HG03139 (cell line): ENCODE data around the gene SLC30A5.
A peak's percentile ranks its signal among the peaks of the same experiment; 100 is the strongest.
"Not testable (repeated sequence)": the region's sequence is repeated elsewhere in the genome, so short reads cannot be mapped to it uniquely, and the experiment has no call there.

ENCODE experiments used
- ATAC-seq: cut with Tn5 transposase; IDR thresholded peaks from one replicate; pipeline ENCODE4 v1.9.1; 2021; ENCODE audit not compliant: unreplicated experiment

The SLC30A5 gene

DNA sequence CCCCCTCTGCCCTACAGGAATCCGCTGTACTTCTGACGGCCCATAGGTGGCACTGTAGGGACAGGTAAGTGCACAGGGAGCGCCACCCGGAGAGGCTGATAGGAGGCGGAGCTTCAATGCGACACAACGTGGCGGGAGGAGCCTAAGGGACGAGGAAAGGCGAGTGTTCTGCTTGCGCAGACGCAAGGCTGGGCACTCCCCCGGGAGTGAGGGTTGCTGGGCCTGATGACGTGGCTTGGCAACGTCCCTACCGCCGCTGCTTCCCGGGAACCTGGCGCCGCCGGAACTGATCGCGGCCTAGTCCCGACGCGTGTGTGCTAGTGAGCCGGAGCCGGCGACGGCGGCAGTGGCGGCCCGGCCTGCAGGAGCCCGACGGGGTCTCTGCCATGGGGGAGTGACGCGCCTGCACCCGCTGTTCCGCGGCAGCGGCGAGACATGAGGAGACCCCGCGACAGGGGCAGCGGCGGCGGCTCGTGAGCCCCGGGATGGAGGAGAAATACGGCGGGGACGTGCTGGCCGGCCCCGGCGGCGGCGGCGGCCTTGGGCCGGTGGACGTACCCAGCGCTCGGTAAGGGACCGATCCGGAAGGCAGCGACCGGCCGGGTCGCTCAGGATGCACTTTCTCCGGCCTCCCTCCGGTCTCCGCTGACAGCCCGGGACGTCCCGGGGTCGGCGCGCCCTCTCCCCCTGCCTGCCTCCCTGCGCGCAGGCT lies at the start of gene SLC30A5:
Gene SLC30A5 (plus strand): TSS at position 244 of the 712 bp plus-strand sequence. CDS start 242 bp downstream, at position 486.
- ATAC-seq = peak; percentile 100

DNA sequence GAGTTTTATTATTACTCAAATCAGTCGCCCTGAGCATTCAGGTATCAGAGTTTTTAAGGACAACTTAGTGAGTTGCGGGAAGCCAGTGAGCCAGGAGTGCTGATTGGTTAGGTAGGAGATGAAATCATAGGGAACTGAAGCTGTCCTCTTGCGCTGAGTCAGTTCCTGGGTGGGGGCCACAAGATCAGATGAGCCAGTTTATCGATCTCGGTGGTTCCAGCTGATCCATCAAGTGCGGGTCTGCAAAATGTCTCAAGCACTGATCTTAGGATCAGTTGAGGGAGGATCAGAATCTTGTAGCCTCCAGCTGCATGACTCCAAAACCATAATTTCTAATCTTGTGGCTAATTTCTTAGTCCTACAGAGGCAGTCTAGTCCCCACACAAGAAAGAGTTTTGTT lies 48.6 kb upstream of the SLC30A5 start:
- ATAC-seq = not testable (repeated sequence)

DNA sequence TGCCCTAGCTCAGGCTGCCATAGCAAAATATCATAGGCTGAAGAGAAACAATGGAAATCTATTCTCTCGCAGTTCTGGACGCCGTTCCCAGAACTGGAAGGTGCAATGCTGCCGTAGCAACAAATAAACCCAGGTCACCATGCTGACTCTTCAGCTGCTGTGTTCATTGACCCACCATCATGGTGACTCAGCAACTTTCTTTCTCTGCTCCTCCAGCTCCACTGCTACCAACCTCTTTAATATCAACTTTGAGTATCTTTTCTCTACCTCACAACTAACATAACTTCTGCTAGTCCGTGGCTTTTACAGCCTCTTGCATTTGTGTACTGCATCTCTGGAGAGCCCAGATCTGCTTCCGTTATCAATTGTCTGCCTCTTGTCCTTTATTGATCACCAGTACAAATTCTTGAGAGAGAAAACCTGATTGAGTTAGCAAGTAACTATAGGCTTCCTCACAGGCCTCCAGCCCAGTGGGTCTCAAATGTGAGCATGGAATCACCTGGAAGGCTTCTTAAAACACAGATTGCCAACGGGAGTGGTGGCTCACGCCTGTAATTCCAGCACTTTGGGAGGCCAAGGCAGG lies 47.3 kb upstream of the SLC30A5 start:
- ATAC-seq = no peak

DNA sequence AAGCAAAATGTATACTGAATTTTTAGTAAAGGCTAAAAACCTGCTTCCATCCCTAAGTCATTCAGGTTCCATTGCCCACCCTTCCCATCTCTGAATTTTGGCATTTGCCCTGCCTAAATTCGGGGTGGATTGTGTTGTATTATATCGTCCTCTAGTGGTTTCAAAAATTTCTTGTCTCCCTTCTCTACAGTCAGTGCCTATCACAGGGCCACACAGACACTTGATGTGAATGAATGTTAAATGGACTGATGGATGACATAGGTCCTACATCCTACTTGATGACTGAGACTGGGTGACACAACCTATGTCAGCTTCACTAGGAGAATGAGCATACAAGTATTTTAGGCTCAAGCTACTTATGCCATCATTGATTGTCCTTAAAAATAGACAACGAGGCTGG lies 45.6 kb upstream of the SLC30A5 start:
- ATAC-seq = no peak

DNA sequence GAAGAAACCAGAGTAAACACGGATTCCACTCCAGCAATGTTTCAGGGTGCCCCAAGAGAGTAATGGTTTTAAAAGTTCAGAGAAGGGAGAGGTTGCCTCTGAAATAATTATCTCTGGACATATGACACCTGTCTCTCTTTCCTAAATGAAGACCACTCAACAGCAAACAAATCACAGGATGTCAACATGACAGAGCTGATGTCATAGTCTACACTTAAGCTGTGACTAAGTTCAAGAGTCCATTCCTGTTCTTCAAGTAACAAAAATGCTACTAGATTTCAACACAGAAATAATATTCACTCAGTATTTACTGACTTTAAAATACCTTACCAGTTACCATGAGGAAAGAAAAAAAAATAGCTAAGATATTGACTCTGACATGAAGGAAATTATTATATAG lies 44.7 kb upstream of the SLC30A5 start:
- no peak for ATAC-seq

DNA sequence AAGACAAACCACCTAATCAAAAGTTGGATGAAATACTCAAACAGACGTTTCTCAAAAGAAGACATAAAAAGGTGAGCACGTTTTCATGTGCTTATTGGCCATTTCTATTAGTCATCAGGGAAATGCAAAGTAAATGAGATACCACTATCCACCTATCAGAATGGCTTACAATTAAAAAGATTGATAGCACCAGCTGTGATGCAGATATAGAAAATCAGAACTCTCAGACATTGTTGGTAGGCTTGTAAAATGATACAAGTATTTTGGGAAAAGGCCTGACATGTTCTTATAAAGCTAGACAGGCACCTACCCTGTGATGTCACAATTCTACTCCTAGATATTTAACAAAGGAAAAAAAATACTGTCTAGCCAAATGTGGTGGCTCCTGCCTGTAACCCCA lies 44.0 kb upstream of the SLC30A5 start:
- ATAC-seq = no peak

DNA sequence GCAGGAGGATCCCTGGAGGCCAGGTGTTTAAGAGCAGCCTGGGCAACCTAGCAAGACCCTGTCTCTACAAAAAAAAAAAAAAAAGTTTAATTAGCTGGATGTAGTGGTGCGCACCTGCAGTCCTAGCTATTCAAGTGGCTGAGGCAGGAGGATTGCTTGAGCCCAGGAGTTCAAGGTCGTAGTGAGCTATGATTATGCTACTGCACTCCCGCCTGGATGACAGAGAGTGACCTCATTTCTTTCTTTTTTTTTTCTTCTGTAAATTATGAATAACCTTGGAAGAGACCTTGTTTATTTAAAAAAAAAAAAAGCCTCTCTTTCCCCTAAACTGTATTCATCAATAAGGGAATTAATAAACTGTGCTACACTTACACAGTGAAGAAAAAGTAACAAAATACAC lies 43.6 kb upstream of the SLC30A5 start:
- ATAC-seq = no peak

DNA sequence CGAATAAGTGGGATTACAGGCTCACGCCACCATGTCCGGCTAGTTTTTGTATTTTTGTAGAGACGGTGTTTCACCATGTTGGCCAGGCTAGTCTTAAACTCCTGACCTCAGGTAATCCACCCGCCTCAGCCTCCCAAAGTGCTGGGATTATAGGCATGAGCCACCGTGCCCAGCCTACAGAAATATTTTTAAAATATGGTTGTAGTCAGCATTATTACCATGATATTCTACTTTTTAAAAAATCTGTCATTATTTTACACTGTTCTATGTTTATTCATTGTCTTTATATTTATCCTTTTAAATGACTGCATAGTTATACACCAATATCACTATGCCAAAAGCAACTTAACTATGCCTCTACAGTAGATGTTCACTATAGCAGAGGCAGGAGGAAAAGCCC lies 41.6 kb upstream of the SLC30A5 start:
- no peak for ATAC-seq

DNA sequence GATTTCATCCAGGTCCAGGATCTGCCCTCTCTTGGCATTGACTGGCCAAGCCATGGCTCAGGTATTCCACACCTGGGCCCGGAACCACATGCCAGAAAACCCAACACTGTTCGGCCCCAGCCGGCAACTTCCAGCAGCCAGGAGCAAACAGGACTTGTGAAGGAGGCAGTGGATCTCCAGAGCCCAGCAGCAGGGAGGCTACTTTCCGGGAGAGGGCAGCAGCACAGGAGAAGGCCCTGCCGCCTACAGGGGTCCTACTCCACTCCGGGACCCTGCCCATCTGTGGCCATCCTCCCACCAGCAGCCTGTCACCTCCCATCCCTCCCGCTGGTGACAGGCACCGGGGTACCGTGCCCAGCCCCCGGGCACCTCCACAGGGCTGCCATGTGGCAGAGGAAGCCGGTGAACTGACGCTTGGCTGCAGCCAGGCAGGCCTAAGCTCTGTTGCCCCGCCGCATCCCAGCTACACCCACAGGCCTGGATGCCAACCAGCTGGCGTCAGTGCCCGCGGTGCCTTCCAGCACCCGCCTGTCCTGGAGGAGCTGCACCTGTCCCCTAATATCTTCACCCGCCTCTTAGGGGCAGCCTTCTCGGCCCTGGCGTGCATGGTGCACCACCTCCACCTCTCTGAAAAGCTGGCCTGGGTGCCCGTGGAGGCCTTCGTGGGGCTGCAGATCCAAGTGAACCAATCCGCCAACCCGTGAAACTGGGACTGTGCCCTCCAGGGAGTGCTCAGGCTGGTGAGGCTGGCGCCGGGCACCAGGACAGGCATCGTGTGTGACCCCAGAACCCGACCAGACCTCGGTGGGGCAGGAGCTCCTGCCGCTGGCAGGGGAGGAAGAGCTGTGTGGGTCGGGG lies 18.9 kb upstream of the SLC30A5 start:
- ATAC-seq = no peak

DNA sequence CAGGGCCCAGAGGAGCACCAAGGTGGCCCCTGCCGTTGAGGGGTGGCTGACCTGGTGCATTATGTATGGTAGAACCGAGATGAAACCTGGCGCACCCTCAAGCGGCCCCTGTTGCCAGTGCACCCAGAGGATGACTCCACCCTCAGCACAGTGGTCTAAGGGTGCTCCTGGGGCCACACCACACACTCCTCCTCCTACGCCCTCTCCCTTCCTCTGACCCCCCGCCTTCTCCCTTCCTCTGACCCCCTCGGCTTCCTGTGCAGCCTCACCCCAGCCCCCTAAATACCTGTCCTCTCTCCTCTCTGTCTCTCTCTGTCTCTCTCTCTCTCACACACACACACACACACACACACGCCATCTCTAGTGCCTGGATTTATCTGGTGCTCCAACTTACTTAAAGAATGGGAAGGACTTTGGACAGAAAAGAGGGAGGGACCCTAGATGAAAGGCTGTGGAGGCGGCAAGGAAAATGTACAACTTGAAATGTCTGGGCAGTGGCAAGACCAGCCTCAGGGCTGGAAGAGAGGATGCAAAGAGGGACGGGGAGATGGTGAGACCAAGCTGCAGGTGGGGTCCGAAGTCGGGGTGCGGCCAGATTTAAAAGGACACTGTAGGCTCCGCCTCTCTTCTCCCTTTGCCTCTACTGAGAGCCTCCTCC lies 18.2 kb upstream of the SLC30A5 start:
- ATAC-seq = no peak

DNA sequence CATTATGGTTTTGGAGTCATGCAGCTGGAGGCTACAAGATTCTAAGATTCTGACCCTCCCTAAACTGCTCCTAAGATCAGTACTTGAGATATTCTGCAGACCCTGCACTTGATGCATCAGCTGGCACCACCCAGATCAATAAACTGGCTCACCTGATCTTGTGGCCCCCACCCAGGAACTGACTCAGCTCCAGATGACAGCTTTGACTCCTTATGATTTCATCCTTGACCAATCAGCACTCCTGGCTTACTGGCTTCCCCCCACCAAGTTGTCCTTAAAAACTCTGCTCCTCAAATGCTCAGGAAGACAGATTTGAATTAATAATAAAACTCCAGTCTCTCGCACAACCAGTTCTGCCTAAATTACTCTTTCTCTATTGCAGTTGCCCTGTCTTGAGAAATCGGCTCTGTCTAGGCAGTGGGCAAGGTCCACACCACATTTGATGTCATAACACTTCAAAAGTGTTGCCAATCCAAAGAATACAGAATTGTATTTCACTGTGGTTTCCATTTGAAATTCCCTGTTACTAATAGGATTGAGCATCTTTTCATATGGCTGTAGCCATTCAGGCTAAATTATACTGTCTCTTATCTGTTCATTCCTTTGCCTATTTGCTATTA lies 14.8 kb upstream of the SLC30A5 start:
- ATAC-seq = no peak

DNA sequence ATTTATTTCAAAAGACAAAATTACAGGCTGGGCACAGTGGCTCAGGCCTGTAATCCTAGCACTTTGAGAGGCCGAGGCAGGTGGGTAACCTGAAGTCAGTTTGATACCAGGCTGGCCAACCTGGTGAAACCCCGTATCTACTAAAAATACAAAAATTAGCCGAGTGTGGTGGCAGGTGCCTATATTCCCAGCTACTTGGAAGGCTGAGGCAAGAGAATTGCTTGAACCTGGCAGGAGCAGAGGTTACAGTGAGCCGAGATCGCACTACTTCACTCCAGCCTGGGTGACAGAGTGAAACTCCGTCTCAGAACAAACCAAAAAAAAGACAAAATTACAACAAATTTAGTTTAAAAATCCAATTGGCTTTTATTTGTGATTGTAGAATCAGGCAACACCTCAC lies 14.3 kb upstream of the SLC30A5 start:
- ATAC-seq = no peak

DNA sequence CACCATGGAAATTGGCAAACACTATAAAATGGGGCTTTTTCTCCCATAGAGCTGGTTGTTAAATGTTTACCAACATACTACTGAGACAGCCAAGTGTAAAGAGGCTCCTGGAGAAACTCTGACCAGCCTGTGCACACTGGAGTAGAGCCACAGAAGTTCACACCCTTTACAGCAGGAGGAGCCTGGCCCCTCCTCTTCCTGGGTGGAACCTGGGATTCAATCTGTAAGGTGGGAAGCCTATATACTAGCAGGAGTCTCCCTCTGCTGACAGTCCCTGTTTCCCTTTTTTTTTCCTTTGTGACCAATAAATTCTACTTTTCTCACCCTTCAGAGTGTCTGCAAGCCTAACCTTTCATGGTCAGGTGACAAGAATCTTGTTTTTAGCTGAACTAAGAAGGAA lies 10.4 kb upstream of the SLC30A5 start:
- ATAC-seq = no peak

DNA sequence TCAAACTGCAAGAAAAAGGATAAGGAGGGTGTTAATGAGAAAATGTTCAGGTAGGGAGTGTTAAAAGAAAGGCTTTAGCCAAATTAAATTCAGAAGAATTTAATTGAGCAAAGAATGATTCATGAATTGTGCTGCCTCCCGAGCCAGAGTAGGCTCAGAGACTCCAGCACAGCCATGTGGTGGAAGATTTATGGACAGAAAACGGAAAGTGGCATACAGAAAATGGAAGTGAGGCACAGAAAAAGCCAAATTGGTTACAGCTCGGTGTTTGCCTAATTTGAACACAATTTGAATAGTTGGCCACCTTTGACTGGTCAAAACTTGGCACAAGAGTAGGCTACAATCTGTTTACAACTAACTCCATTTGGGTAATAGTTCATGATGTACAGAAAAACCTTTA lies 9.6 kb upstream of the SLC30A5 start:
- ATAC-seq = no peak

DNA sequence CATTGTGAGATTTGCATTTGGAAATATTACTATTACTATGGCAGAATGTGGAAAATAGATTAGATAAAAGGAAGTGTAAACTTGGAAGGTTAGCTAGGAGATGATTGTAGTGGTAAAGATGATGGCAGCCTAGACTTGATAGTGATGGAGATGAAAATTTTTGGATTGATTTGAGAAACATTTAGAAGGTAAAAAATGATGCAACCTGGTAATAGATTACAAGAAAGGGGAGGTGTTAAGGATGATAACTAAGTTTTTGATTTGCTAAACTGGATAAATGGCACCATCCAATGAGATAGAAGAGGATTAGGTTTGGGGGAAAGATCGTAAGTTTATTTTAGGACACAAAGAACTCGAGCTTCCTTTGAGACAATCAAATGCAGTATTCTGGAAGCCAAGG lies 8.9 kb upstream of the SLC30A5 start:
- ATAC-seq = no peak

DNA sequence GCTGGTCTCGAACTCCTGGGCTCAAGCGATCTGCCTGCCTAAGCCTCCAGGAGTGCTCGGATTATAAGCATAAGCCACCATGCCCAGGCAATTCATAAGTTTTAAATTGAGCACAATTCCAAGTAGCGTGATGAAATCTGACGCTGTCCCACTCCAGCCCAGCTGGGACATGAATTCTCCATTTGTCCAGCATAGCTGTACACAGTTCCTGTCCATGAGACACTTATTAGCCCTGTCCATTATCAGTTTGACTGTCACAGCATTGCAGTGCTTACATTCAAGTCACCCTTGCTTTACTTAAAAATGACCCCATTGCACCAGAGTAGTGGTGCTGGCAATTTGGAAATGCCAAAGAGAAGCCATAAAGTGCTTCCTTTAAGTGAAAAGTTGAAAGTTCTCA lies 7.6 kb upstream of the SLC30A5 start:
- no peak for ATAC-seq

DNA sequence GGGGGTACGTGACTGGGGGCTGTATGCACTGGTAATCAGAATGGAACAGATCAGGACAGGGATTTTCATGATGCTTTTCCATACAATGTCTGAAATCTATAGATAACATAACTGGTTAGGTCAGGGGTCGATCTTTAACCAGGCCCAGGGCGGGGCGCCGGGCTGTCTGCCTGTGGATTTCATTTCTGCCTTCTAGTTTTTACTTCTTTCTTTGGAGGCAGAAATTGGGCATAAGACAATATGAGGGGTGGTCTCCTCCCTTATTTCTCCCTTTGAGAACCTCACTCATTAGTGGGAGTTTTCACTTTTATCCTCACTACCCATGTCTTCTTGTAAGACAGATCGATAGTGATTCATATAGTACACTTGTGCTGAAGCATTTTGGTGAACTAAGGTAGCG lies 5.8 kb upstream of the SLC30A5 start:
- ATAC-seq = not testable (repeated sequence)

DNA sequence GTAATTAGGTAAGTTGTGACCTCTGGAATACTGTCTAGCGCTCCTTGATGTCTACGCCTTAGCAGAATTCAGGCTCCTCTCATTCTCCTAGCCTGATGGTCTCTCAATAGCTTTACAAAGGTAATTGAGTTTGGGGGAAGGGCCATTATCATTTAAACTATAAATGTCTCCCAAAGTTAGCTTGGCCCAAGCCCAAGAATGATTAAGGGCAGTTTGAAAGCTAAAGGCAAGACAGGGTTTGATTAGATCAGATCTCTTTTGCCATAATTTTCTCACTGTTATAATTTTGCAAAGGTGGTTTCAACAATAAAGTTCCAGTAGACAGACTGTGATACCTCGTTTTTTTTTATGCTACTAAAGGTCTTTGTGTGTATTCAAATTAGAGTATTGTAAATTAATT lies 3.7 kb upstream of the SLC30A5 start:
- ATAC-seq = no peak

DNA sequence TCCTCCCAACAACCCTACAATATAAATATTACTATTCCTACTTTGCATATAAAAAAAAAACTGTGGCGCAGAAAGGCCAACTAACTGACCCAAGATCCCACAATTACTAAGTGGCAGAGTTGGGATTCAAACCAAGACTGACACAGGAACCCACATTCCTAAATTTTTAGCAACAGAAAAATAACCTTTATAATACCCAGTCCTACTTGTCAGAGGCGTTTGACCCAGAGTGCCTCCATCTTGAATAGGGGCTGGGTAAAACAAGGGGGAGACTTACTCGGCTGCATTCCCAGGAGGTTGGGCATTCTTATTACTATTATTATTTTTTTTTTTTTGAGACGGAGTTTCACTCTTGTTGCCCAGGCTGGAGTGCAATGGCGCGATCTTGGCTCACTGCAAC lies 2.0 kb upstream of the SLC30A5 start:
- no peak for ATAC-seq

DNA sequence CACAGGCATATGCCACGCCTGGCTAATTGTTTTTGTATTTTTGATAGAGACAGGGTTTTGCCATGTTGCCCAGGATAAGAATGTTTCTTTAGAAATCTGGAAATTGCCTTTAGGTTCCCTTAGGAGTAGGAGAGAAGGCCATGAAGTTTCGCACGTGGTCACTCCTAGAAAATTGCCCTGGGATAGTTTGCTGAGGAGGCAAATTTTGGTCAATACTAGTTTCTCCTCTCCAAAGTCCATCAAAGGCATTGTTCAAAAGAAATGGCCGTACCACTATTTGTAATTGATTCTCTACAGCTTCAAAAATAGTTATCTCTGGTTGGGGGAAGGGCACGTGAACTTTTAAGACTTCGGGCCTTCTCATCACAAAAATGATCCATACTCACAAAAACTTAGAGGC lies 845 bp upstream of the SLC30A5 start:
- ATAC-seq = no peak

DNA sequence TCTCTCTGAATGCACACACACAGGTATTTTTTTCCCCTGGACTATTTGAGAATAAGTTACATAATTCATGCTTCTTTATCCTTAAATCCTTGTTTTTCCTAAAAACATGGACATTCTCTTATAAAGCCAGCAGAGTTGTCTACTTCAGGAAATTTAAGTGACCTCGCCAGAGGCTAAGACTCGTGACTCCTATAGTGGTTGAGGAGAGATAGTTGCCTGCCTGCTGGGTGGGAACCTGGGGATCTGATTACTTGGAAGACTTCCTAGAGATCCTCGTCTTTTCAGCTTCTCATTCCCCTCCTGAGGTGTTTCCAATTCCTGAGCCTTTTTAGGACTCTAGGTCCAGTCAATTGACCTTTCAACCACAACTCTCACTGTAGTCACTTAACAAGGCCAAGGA lies 5.5 kb downstream of the SLC30A5 start:
- no peak for ATAC-seq
